OCI-LY7 (cell line): ENCODE data around the gene OR4C11.

ENCODE experiments used
- CTCF ChIP-seq: fragments of 200-600 bp; sonication (generic); conservative IDR thresholded peaks from 2 replicates; pipeline ENCODE4 v1.5.1; 2014; ENCODE audit warnings: mild to moderate bottlenecking, antibody characterized with exemption, low read length, moderate library complexity, mixed read lengths
- EZH2phosphoT487 ChIP-seq: fragments of 200-600 bp; sonication (generic); IDR thresholded peaks from 2 replicates; pipeline ENCODE4 v1.6.1; 2018; ENCODE audit warnings: low read depth, borderline replicate concordance, mild to moderate bottlenecking, mixed run types, antibody characterized with exemption, low read length, moderate library complexity, mixed read lengths

DNA sequence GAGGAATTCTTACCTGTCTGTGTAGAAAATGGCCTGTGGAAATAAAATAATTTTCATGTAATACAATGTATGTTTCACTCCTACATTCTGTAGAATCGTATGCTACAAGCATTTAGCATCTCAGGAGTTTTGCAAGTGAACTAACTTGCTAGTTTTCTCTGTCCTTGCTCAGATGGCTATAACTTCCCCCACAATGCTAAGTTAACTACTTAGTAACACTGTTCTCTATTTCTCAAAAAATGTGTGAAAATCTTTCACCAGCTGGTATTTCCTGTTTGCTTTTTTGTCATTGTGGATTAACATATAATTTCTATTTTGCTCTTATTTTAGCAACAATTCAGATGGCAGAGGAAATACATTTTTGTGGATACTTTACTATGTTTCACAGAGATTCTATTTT, 45.1 kb upstream of the OR4C11 start:
- no peak for TF ChIP-seq CTCF
- TF ChIP-seq EZH2phosphoT487 = no peak
